A673 (cell line): ENCODE results near the gene OR56A5. TPM values are rescaled to one million over a fixed set of nuclear protein-coding genes. Genes with fewer than 3 reads are reported as not detected.

Source experiments
- total RNA-seq: library from RNA; stranded (reverse); gene quantifications from 2 replicates; pipeline ENCODE4 v1.2.3, GENCODE V29; 2021

Gene OR56A5
- total RNA-seq, 1 experiment from 2014 or later, result not detected

Other genes with a start within 250 kb of the OR56A5 start
- not detected in 2 replicates for gene OR56B1, start 232.0 kb downstream of the OR56A5 start, total RNA-seq
- not detected in 2 replicates for gene OR52N4, start 214.3 kb downstream of the OR56A5 start, total RNA-seq
- gene OR52N5, start 185.1 kb downstream of the OR56A5 start, total RNA-seq, result not detected in 2 replicates
- not detected in 2 replicates for gene OR52N1, start 177.2 kb downstream of the OR56A5 start, total RNA-seq
- gene OR52N2, start 159.6 kb downstream of the OR56A5 start, total RNA-seq, result not detected in 2 replicates
- not detected in 2 replicates for gene OR52E6, start 126.6 kb downstream of the OR56A5 start, total RNA-seq
- not detected in 2 replicates for gene OR52E8, start 110.8 kb downstream of the OR56A5 start, total RNA-seq
- gene OR52E4, start 87.9 kb downstream of the OR56A5 start, total RNA-seq, result not detected in 2 replicates
- gene OR52E5, start 75.3 kb downstream of the OR56A5 start, total RNA-seq, result not detected in 2 replicates
- gene OR56A3, start 26.2 kb downstream of the OR56A5 start, total RNA-seq, result not detected in 2 replicates
- not detected in 2 replicates for gene OR52L1, start 18.5 kb upstream of the OR56A5 start, total RNA-seq
- not detected in 2 replicates for gene OR56A4, start 38.5 kb upstream of the OR56A5 start, total RNA-seq
- 0.04 TPM in 1 of 2 replicates, not detected in the other for gene OR56A1, start 62.3 kb upstream of the OR56A5 start, total RNA-seq
- gene OR56B4, start 139.2 kb upstream of the OR56A5 start, total RNA-seq, result not detected in 2 replicates
- gene OR52B2, start 201.8 kb upstream of the OR56A5 start, total RNA-seq, result not detected in 2 replicates
- not detected in 2 replicates for gene OR52W1, start 230.7 kb upstream of the OR56A5 start, total RNA-seq
- not detected in 2 replicates for gene C11orf42, start 237.1 kb upstream of the OR56A5 start, total RNA-seq